ENCODE results near the gene CNTNAP2. TPM values are rescaled to one million over a fixed set of nuclear protein-coding genes. Genes with fewer than 3 reads are reported as not detected.
"Not testable (repeated sequence)": the region's sequence is repeated elsewhere in the genome, so short reads cannot be mapped to it uniquely, and the experiment has no call there.

CNTNAP2 gene
- total RNA-seq, 3 donors from 2014 or later (not counting 1 experiment from before 2014, with no cell fraction given), result 0.18 to 1.1 TPM; not detected in 1

- no peaks in the 10 kb centered on the region for H3K27me3 Mint-ChIP-seq (ENCODE audit: low read depth in 2 of 2)
- no peaks in the 10 kb centered on the region for H3K9me3 Mint-ChIP-seq
- TF ChIP-seq CTCF (IDR thresholded peaks at IDR 0.05), result no peak
- Histone ChIP-seq H3K27me3 (ENCODE audit: control insufficient read depth, insufficient read depth, low read length) (no peaks in the 10 kb centered on the region), H3K4me1 (ENCODE audit: control insufficient read depth, insufficient read depth, low read length) (no peaks in the 10 kb centered on the region), H3K36me3 (ENCODE audit: control insufficient read depth, insufficient read depth, low read length) (no peaks in the 10 kb centered on the region), H3K27ac (ENCODE audit: low read length) (no peak overlapping the region), H3K4me3 (ENCODE audit: low read length) (no peak overlapping the region), H3K9me3 (ENCODE audit: control insufficient read depth, insufficient read depth, low read length) (no peaks in the 10 kb centered on the region)
- over 99% methylated on average over 7 of the region's 7 CpGs for WGBS (ENCODE audit: insufficient coverage)
- H3K27ac Mint-ChIP-seq, result no peak overlapping the region
- no peaks in the 10 kb centered on the region for H3K4me1 Mint-ChIP-seq
- intact Hi-C loops (cut with micrococcal nuclease), result no loop called here
- no peak overlapping the region for H3K4me3 Mint-ChIP-seq
- DNase-seq, result no peak
- no peaks in the 10 kb centered on the region for H3K36me3 Mint-ChIP-seq
- no peak for ATAC-seq
Measured at GRCh38 chr7:148464947-148465346, 2348.3 kb downstream of the CNTNAP2 start.

- H3K4me1 Mint-ChIP-seq; H3K36me3 Mint-ChIP-seq; H3K4me1 ChIP-seq (ENCODE audit: control insufficient read depth, insufficient read depth, low read length); H3K27me3 Mint-ChIP-seq (ENCODE audit: low read depth in 2 of 2); H3K4me3 ChIP-seq (ENCODE audit: low read length); DNase-seq; H3K27ac ChIP-seq (ENCODE audit: low read length); H3K27ac Mint-ChIP-seq; H3K4me3 Mint-ChIP-seq; ATAC-seq; H3K36me3 ChIP-seq (ENCODE audit: control insufficient read depth, insufficient read depth, low read length); H3K9me3 ChIP-seq (ENCODE audit: control insufficient read depth, insufficient read depth, low read length); H3K27me3 ChIP-seq (ENCODE audit: control insufficient read depth, insufficient read depth, low read length); H3K9me3 Mint-ChIP-seq; intact Hi-C loops (cut with micrococcal nuclease): not testable (repeated sequence)
- 93% methylated on average over 14 of the region's 15 CpGs for WGBS (ENCODE audit: insufficient coverage)
Measured at GRCh38 chr7:148465441-148465840, 2348.8 kb downstream of the CNTNAP2 start.

- DNase-seq (no peak), ATAC-seq (no peak)
- intact Hi-C loops (cut with micrococcal nuclease), result no loop called here
- H3K9me3 Mint-ChIP-seq, result no peaks in the 10 kb centered on the region
- Histone ChIP-seq H3K4me3 (ENCODE audit: low read length) (no peak overlapping the region), H3K36me3 (ENCODE audit: control insufficient read depth, insufficient read depth, low read length) (no peaks in the 10 kb centered on the region), H3K27ac (ENCODE audit: low read length) (no peak overlapping the region), H3K9me3 (ENCODE audit: control insufficient read depth, insufficient read depth, low read length) (no peaks in the 10 kb centered on the region), H3K27me3 (ENCODE audit: control insufficient read depth, insufficient read depth, low read length) (no peaks in the 10 kb centered on the region), H3K4me1 (ENCODE audit: control insufficient read depth, insufficient read depth, low read length) (no peaks in the 10 kb centered on the region)
- H3K4me1 Mint-ChIP-seq, result no peaks in the 10 kb centered on the region
- TF ChIP-seq CTCF (IDR thresholded peaks at IDR 0.05), result no peak
- no peak overlapping the region for H3K4me3 Mint-ChIP-seq
- 90% methylated on average over 3 of the region's 3 CpGs for WGBS (ENCODE audit: insufficient coverage)
- no peak overlapping the region for H3K27ac Mint-ChIP-seq
- H3K27me3 Mint-ChIP-seq (ENCODE audit: low read depth in 2 of 2), result peaks cover 0 to 3% of the 10 kb centered on the region in 2 donors
- no peaks in the 10 kb centered on the region for H3K36me3 Mint-ChIP-seq
Measured at GRCh38 chr7:148466120-148466519, 2349.5 kb downstream of the CNTNAP2 start.

GRCh38 chr7:148468700-148469098, 2352.1 kb downstream of the CNTNAP2 start:
- Mint-ChIP-seq H3K4me3 (no peak overlapping the region), H3K4me1 (no peaks in the 10 kb centered on the region), H3K27me3 (ENCODE audit: low read depth in 2 of 2) (peaks cover 0 to 9% of the 10 kb centered on the region in 2 donors), H3K36me3 (no peaks in the 10 kb centered on the region), H3K9me3 (no peaks in the 10 kb centered on the region), H3K27ac (no peak overlapping the region)
- intact Hi-C loops (cut with micrococcal nuclease), result no loop called here
- 91% methylated on average over 7 of the region's 7 CpGs for WGBS (ENCODE audit: insufficient coverage)
- H3K27ac ChIP-seq (ENCODE audit: low read length), result no peak overlapping the region
- DNase-seq, result no peak
- no peaks in the 10 kb centered on the region for H3K4me1 ChIP-seq (ENCODE audit: control insufficient read depth, insufficient read depth, low read length)
- H3K36me3 ChIP-seq (ENCODE audit: control insufficient read depth, insufficient read depth, low read length), result no peaks in the 10 kb centered on the region
- H3K27me3 ChIP-seq (ENCODE audit: control insufficient read depth, insufficient read depth, low read length), result no peaks in the 10 kb centered on the region
- TF ChIP-seq CTCF (IDR thresholded peaks at IDR 0.05), result no peak
- H3K4me3 ChIP-seq (ENCODE audit: low read length), result no peak overlapping the region
- no peak for ATAC-seq
- H3K9me3 ChIP-seq (ENCODE audit: control insufficient read depth, insufficient read depth, low read length), result no peaks in the 10 kb centered on the region

Measured in natural killer cell (primary cell).